GM19035 (cell line): ENCODE measurements around the gene PPTC7.
"Not testable (repeated sequence)": the region's sequence is repeated elsewhere in the genome, so short reads cannot be mapped to it uniquely, and the experiment has no call there.

Experiments used
- ATAC-seq: cut with Tn5 transposase; IDR thresholded peaks from one replicate; pipeline ENCODE4 v1.9.1; 2021; ENCODE audit not compliant: unreplicated experiment

Gene PPTC7

DNA sequence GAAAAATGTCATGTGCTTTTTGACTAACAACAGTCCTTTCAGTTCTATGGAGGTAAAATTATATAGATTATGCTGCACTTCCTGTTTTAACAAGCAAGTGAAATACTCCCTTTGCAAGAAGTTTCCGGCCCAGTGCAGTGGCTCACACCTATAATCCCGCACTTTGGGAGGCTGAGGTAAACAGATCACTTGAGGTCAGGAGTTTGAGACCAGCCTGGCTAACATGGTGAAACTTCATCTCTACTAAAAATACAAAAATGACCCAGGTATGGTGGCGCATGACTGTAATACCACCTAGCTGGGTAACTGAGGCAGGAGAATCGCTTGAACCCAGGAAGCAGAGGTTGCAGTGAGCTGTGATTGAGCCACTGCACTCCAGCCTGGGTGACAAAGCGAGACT, 20.7 kb downstream of the PPTC7 start:
- not testable (repeated sequence) for ATAC-seq

GRCh38 chr12:110561471-110562201, 21.5 kb downstream of the PPTC7 start:
- ATAC-seq: no peak

DNA sequence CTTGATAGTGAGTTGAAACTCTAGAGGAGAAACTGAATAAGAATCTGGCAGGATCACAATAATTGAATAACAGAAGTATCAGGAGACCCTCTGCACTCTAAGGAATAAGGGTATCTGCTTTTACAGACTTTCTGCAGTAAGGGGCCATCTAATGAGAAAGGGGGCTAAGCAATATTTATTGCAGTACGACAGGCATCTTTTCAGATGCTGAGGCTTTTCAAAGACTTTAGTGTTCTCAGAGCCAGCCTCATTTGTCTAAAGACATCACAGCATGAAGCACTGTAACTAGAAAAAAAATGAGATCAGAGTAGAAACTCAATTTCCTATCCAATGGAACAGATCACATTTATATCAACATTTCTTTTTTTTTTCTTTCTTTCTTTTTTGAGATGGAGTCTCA, 22.2 kb downstream of the PPTC7 start:
- ATAC-seq: no peak

- no peak for ATAC-seq
Measured at GRCh38 chr12:110560048-110560447, 23.1 kb downstream of the PPTC7 start.

DNA sequence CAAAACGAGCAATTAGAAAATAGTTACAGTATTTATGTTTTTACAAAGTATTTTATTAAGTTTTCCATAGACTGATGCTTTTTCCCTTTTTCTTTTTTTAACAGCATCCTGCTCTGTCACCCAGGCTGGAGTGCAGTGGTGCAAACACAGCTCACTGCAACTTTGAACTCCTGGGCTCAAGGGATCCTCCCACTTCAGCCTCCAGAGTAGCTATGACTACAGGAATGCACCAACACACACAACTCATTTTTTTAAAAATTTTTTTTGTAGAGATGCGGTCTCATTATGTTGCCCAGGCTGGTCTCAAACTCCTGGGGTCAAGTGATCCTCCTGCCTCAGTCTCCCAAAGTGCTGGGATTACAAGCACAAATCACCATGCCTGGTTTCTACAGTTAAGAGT, 24.2 kb downstream of the PPTC7 start:
- ATAC-seq: not testable (repeated sequence)

- no peak for ATAC-seq
Measured at GRCh38 chr12:110557300-110557699, 25.8 kb downstream of the PPTC7 start.

GRCh38 chr12:110556705-110557104, 26.4 kb downstream of the PPTC7 start:
- ATAC-seq: no peak

- ATAC-seq: no peak
Measured at GRCh38 chr12:110555577-110556406, 27.3 kb downstream of the PPTC7 start.

DNA sequence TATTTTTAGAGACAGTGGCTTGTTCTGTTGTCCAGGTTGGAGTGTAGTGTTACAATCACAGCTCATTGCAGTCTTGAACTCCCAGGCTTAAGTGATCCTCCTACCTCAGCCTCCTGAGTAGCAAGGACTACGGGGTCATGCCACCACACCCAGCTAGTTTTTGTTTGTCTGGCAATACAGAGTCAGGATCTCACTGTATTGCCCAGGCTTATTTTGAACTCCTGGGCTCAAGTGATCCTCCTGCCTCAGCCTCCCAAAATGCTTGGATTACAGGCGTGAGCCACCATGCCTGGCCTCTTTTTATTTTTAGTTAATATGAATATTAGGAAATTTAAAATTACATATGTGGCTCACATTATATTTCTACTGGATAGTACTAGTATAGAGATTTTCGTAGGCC, 28.9 kb downstream of the PPTC7 start:
- no peak for ATAC-seq

DNA sequence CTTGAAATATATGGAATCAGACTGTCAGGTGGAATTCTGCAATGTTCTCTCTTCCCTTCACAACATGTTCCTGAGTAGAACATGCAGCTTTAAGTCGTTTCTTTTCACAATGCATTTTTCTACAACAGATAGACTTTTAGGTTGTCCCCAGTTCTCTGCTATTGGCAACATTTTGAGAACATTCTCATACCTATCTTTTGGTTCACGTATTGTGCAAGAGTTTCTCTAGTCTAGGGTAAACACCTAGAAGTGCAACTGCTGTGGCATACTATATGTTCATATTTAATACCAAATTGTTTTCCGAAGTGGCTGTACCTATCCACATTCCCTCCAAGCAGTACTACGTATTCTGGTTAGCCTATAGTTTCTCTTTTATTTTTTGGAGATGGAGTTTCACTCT, 32.1 kb downstream of the PPTC7 start:
- ATAC-seq: no peak

DNA sequence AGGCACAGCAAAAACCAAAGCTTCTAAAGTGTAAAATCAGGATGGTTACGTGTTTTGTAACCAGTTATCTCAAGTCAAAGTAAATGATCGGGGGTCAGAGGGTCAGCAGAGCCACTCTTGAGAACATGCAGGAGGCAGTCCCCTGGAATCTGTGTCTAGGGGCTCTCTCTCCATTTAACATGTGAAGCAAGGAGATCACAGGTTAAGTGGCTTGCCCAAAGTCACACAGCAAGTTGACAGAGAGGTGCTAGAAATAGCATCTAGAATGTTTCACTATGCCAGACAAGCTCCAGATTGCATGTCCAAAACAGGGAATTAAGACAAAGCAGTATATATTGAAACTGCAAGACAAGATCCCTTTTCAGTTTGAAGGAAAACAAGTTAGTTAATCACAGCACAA, 33.4 kb downstream of the PPTC7 start:
- no peak for ATAC-seq

GRCh38 chr12:110548678-110549077, 34.4 kb downstream of the PPTC7 start:
- ATAC-seq: no peak

GRCh38 chr12:110547090-110547489, 36.0 kb downstream of the PPTC7 start:
- ATAC-seq: no peak

- ATAC-seq: no peak
Measured at GRCh38 chr12:110546339-110546738, 36.8 kb downstream of the PPTC7 start.

DNA sequence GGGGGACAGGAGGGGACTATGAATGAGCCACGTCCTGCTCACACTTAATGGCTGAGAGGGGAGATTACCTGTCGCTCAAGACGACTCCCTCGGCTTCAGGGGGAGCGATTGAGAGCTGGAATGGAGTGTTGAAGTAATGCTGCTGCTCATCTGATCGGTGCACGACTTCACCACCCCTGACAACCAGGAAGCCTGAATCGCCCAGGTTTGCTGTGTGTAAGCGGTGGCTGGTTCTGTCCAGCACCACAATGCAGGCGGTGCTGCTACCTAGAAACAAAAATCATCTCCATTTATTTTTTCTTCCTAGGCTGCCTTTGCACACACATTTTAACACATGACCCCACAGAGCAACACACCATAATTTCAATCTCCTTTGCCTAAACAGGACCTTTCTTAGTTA, 37.3 kb downstream of the PPTC7 start:
- no peak for ATAC-seq

DNA sequence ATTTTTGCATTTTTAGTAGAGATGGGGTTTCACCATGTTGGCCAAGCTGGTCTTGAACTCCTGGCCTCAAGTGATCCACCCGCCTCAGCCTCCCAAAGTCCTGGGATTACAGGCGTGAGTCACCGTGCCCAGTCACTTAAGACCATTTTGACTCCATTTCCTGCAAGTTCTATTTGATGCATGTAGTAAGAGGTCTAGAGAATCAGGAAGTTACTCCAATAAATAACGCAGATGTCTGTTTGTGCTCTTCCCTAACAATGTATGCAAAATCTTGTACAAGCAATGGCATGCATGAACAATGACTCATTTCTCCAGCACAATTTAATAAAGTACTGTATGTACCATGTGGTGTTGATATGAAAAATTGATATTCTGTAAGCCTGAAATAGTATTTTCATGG, 37.9 kb downstream of the PPTC7 start:
- not testable (repeated sequence) for ATAC-seq

DNA sequence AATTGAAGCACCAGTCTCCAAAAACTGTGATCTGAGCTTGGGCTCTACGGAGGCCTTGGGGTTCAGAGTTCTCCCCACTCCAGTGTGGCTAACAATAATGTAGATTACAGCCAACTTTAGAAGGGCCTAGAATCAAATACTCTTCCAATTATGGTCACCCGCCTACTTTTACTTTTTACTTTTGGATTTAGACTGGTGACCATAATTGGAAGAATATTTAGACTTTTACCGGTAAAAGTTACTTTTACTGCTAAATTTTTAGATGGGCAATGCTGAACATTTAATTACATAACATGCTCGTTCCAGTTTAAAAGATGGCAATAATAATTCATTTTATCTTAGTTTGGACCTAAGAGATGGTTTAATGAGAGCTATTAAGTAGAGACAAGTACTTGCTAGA, 39.2 kb downstream of the PPTC7 start:
- ATAC-seq: no peak

DNA sequence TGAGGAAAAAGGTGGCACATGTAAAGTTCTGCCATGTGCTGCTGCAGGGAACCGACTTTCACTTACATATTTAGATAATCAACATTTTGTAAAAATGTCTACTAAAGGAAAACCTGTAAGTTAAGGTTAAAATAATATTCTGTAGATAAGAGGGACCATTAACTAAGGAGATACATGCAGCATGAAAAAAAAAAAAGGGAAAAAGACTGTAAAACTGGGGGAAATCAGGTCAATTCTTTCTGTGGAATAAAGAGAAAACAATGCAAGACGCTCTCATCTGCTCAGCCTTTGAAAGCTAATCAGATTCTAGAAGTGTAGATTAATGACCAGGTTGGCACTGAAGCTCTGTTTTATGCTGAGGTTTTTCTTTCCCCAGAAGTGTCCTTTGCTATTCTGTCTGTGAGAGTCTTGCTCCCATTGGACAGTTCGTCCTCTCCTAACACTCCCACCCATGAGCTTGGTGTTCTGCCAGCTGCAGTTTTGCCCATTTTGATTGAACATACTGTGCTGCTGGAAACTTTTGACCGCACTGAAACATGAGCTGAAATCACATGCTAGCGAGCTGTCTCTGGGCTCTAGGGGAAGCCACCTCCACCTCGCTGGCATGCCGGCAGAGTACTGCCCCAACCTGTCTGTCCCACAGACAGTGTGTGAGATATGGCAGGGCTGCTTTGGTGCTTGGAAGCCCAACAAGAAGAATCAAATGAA, 39.7 kb downstream of the PPTC7 start:
- ATAC-seq: no peak

- no peak for ATAC-seq
Measured at GRCh38 chr12:110540048-110540447, 43.1 kb downstream of the PPTC7 start.

DNA sequence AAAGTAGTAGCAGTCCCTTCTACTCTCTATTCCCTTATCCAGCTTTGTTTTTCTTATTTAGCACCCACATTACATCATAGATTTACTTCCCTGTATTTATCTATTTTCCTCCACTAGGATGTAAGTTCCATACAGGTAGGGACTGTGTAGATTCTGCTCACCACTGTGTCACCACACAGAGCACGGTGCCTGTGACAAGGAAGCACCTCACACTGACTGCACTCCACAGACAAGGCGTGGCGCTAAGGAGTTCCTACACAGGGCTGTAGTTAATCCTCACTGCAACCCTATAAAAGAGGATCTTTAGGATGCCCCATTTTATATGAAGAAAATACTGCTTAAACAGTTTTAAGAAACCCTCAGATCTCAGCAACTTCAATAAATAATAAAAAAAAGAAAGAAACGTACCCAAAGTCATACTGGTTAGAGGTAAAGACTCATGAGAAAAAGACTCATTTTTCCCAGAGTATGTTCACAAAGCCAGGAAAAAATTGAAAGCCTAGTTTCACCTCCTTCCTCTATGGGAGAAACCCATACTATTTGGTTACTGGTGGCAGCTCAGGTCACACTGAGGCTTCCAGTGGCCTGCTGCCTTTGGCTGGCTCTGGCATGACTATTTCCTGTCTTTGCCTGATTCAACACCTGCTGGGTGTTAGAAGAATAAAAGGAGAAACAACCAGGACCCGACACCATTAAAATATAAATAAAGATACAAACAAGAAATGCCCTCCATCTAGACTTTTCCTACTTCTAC, 44.1 kb downstream of the PPTC7 start:
- no peak for ATAC-seq
